SK-N-SH treated with all-trans-retinoic acid at 6 μM for 48 hours (cell line): ENCODE data around the gene ADM.

Source experiments
- ATAC-seq: fragments of 200-7000 bp; cut with Tn5 transposase; 3 replicates; pipeline ENCODE4 v1.9.1; 2020; ENCODE audit warnings: mild to moderate bottlenecking, moderate library complexity
- ARNTL ChIP-seq: fragments of 450-650 bp; formaldehyde crosslinking; IDR thresholded peaks from 2 replicates; pipeline ENCODE4 v1.5.0; 2020; ENCODE audit warnings: low read depth, mild to moderate bottlenecking, moderate library complexity, borderline replicate concordance
- BACH2 ChIP-seq: fragments of 250-450 bp; sonication (Bioruptor Pico); IDR thresholded peaks from 2 replicates; pipeline ENCODE4 v1.9.0; 2021; ENCODE audit warnings: mild to moderate bottlenecking, borderline replicate concordance
- CSDC2 ChIP-seq: fragments of 250-450 bp; sonication (Bioruptor Pico); IDR thresholded peaks from 2 replicates; pipeline ENCODE4 v1.5.0; 2020; ENCODE audit warnings: mild to moderate bottlenecking, moderate library complexity
- GLIS3 ChIP-seq: fragments of 250-450 bp; sonication (Bioruptor Pico); IDR thresholded peaks from 2 replicates; pipeline ENCODE4 v1.5.0; 2020; ENCODE audit warnings: mild to moderate bottlenecking, moderate library complexity
- ISL1 ChIP-seq: fragments of 250-450 bp; sonication (Bioruptor Pico); IDR thresholded peaks from 2 replicates; pipeline ENCODE4 v2.1.2; 2022; ENCODE audit warnings: mild to moderate bottlenecking, moderate library complexity
- OSR1 ChIP-seq: fragments of 250-450 bp; sonication (Bioruptor Pico); IDR thresholded peaks from 2 replicates; pipeline ENCODE4 v1.8.0; 2022; ENCODE audit warnings: moderate library complexity, mild to moderate bottlenecking, inconsistent platforms
- PATZ1 ChIP-seq: fragments of 250-450 bp; sonication (Bioruptor Pico); IDR thresholded peaks from 2 replicates; pipeline ENCODE4 v1.8.0; 2020; ENCODE audit warnings: mild to moderate bottlenecking, moderate library complexity, borderline replicate concordance
- PPARA ChIP-seq: fragments of 250-450 bp; sonication (Bioruptor Pico); IDR thresholded peaks from 2 replicates; pipeline ENCODE4 v1.5.0; 2020; ENCODE audit warnings: mild to moderate bottlenecking, borderline replicate concordance
- RARB ChIP-seq: fragments of 250-450 bp; sonication (Bioruptor Pico); IDR thresholded peaks from 2 replicates; pipeline ENCODE4 v1.8.0; 2021; ENCODE audit warnings: mild to moderate bottlenecking, moderate library complexity
- SNAI2 ChIP-seq: fragments of 250-450 bp; sonication (Bioruptor Pico); IDR thresholded peaks from 2 replicates; pipeline ENCODE4 v1.5.0; 2020; ENCODE audit warnings: mild to moderate bottlenecking, moderate library complexity
- TCF4 ChIP-seq: fragments of 250-450 bp; sonication (Bioruptor Pico); IDR thresholded peaks from 2 replicates; pipeline ENCODE4 v1.8.0; 2021; ENCODE audit warnings: mild to moderate bottlenecking, moderate library complexity, borderline replicate concordance
- TOX ChIP-seq: fragments of 250-450 bp; sonication (Bioruptor Pico); IDR thresholded peaks from 2 replicates; pipeline ENCODE4 v1.8.0; 2021; ENCODE audit warnings: mild to moderate bottlenecking, moderate library complexity, borderline replicate concordance
- TSHZ2 ChIP-seq: fragments of 250-450 bp; sonication (Bioruptor Pico); IDR thresholded peaks from 2 replicates; pipeline ENCODE4 v1.5.0; 2020; ENCODE audit warnings: mild to moderate bottlenecking, moderate library complexity
- ZC3H10 ChIP-seq: fragments of 250-450 bp; sonication (Bioruptor Pico); IDR thresholded peaks from 2 replicates; pipeline ENCODE4 v1.5.1; 2021; ENCODE audit warnings: mild to moderate bottlenecking, moderate library complexity
- ZFP3 ChIP-seq: fragments of 250-450 bp; sonication (Bioruptor Pico); IDR thresholded peaks from 2 replicates; pipeline ENCODE4 v1.5.0; 2020; ENCODE audit warnings: mild to moderate bottlenecking, moderate library complexity
- ZFP30 ChIP-seq: fragments of 450-650 bp; formaldehyde crosslinking; IDR thresholded peaks from 2 replicates; pipeline ENCODE4 v1.5.0; 2022; ENCODE audit warnings: mild to moderate bottlenecking, moderate library complexity
- ZNF565 ChIP-seq: fragments of 450-650 bp; formaldehyde crosslinking; conservative IDR thresholded peaks from 2 replicates; pipeline ENCODE4 v1.5.0; 2020; ENCODE audit warnings: low read depth, mild to moderate bottlenecking, moderate library complexity
- ZNF70 ChIP-seq: fragments of 450-650 bp; formaldehyde crosslinking; IDR thresholded peaks from 2 replicates; pipeline ENCODE4 v1.5.0; 2020; ENCODE audit warnings: mild to moderate bottlenecking, moderate library complexity
- ZNF8 ChIP-seq: fragments of 450-650 bp; formaldehyde crosslinking; IDR thresholded peaks from 2 replicates; pipeline ENCODE4 v1.5.0; 2020; ENCODE audit warnings: mild to moderate bottlenecking, moderate library complexity
- TF ChIP-seq, protein P1 (sequence below): fragments of 250-450 bp; sonication (Bioruptor Pico); IDR thresholded peaks from 2 replicates; pipeline ENCODE4 v1.8.0; 2021; ENCODE audit warnings: low read depth, mild to moderate bottlenecking, moderate library complexity, borderline replicate concordance
- TF ChIP-seq, protein P2 (sequence below): fragments of 250-450 bp; sonication (Bioruptor Pico); IDR thresholded peaks from 2 replicates; pipeline ENCODE4 v1.5.1; 2021; ENCODE audit warnings: mild to moderate bottlenecking, moderate library complexity

ADM gene

DNA sequence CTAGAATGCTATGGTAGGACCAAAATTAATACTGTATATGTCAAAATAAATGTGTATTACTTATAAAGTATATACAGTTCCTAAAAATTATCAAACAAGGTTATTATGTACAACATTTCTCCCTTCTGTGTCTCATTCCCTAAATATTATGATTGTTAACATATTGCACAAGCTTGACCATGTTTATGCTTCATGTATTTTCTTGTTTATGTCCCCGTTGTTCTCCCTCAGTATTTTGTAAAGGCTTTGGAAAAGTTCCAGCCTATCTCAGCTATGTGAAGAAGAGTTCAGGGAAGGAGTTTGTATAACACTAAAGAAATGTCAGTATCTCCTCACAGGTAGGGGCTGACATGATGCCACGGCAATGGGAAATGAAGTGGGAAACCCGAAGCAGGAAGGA, 19.6 kb downstream of the ADM start:
- TF ChIP-seq, protein P1, sequence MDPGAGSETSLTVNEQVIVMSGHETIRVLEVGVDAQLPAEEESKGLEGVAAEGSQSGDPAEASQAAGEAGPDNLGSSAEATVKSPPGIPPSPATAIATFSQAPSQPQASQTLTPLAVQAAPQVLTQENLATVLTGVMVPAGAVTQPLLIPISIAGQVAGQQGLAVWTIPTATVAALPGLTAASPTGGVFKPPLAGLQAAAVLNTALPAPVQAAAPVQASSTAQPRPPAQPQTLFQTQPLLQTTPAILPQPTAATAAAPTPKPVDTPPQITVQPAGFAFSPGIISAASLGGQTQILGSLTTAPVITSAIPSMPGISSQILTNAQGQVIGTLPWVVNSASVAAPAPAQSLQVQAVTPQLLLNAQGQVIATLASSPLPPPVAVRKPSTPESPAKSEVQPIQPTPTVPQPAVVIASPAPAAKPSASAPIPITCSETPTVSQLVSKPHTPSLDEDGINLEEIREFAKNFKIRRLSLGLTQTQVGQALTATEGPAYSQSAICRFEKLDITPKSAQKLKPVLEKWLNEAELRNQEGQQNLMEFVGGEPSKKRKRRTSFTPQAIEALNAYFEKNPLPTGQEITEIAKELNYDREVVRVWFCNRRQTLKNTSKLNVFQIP (CRISPR knock-in tag): no peak
- TF ChIP-seq, protein P2, sequence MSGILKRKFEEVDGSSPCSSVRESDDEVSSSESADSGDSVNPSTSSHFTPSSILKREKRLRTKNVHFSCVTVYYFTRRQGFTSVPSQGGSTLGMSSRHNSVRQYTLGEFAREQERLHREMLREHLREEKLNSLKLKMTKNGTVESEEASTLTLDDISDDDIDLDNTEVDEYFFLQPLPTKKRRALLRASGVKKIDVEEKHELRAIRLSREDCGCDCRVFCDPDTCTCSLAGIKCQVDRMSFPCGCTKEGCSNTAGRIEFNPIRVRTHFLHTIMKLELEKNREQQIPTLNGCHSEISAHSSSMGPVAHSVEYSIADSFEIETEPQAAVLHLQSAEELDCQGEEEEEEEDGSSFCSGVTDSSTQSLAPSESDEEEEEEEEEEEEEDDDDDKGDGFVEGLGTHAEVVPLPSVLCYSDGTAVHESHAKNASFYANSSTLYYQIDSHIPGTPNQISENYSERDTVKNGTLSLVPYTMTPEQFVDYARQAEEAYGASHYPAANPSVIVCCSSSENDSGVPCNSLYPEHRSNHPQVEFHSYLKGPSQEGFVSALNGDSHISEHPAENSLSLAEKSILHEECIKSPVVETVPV (CRISPR knock-in tag): no peak
- TF ChIP-seq ARNTL (CRISPR knock-in tag) (no peak), ISL1 (CRISPR knock-in tag) (no peak), RARB (CRISPR knock-in tag) (no peak), OSR1 (no peak), TCF4 (CRISPR knock-in tag) (no peak), PATZ1 (no peak), ZFP3 (no peak), ZC3H10 (CRISPR knock-in tag) (no peak), ZNF70 (CRISPR knock-in tag) (no peak), TSHZ2 (CRISPR knock-in tag) (no peak), ZNF8 (CRISPR knock-in tag) (no peak), CSDC2 (CRISPR knock-in tag) (no peak), GLIS3 (no peak), BACH2 (no peak), ZNF565 (CRISPR knock-in tag) (no peak), TOX (no peak), SNAI2 (no peak), PPARA (CRISPR knock-in tag) (no peak)
- no peak for ATAC-seq

DNA sequence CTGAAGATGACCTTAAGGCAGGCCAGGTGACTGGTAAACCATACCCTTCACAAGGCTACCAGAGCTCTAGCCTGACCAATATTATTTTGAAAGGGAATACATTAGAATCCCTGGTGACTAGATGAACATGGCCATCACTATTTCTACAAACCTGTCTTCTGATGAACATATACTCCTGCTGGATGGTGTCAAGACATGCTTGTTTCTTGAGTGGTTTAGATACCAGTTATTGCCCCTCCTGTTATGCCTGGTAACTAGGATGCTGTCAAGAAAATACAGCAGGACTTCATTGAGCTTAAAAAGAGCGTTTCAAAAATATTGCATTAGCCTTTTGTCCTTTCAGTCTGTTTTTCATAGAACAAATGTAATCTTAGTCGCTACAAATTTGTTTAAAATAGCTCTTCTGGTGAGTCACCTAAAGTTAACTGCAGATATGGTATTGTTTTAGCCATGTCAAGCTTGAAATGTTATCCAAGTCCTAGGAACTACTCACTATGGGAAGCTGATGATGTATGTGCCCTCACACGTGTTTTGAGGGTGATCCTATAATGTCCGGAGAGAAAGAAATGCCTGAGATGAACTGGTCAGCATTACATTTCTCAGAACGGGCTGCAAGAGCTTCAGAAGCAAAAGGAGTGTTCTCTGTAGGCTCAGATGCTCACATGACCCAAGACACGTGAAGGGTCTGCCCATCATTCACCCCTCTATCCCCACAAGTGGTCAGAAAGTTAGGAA, 20.6 kb downstream of the ADM start:
- peak; percentile 80 for ATAC-seq
- no peak for TF ChIP-seq TSHZ2 (CRISPR knock-in tag)
- 0 out of 2 replicates have a peak, but pooled peaks have one; percentile 57 for TF ChIP-seq ZFP30 (CRISPR knock-in tag)
- 0 out of 2 replicates have a peak, but pooled peaks have one; percentile 25 for TF ChIP-seq RARB (CRISPR knock-in tag)
- TF ChIP-seq ISL1 (CRISPR knock-in tag): peak; percentile 56
